IMR-90 (cell line): Measurements from ENCODE around the gene TIAM1. TPM values are rescaled to one million over a fixed set of nuclear protein-coding genes. Genes with fewer than 3 reads are reported as not detected.

Experiments used
- ATAC-seq: fragments of 200-7000 bp; cut with Tn5 transposase; 2 replicates; pipeline ENCODE4 v1.9.1; 2020; ENCODE audit warnings: low read depth, mild to moderate bottlenecking, moderate library complexity
- BruUV-seq: library from RNA; stranded (reverse); fragments of 400-500 nt; replicated peaks from 2 replicates; lab custom pipeline; 2021; lab: Mats Ljungman, UMichigan
- CTCF ChIA-PET: fragments of 300-600 bp; formaldehyde crosslinking; extraction: SDS; loops from one replicate; lab custom pipeline; 2021; ENCODE audit warnings: antibody characterized with exemption; lab: Yijun Ruan, JAX
- POLR2A ChIA-PET: fragments of 300-600 bp; sonication (Branson Sonifier 250); formaldehyde crosslinking; loops from one replicate; lab custom pipeline; 2022; ENCODE audit warnings: antibody characterized with exemption; ENCODE audit not compliant: unreplicated experiment; lab: Charles Lee
- DNase-seq: peaks from one replicate; pipeline ENCODE4 v3.0.0; 2013
- H2AFZ ChIP-seq: replicated peaks from 2 replicates; pipeline ENCODE3; 2013; ENCODE audit warnings: low read length, mild to moderate bottlenecking; ENCODE audit not compliant: poor library complexity
- H2AK5ac ChIP-seq: 2 replicates; pipeline ENCODE4 v1.6.1; 2013; ENCODE audit warnings: low read depth, low read length, inconsistent platforms
- H2AK9ac ChIP-seq: replicated peaks from 2 replicates; pipeline ENCODE3; 2013; ENCODE audit warnings: mild to moderate bottlenecking, low read depth, low read length, moderate library complexity; ENCODE audit not compliant: poor library complexity
- H2BK120ac ChIP-seq: 2 replicates; pipeline ENCODE4 v1.6.1; 2013; ENCODE audit warnings: low read depth, low read length, inconsistent platforms
- H2BK15ac ChIP-seq: 3 replicates; pipeline ENCODE4 v1.6.1; 2013; ENCODE audit warnings: low read depth, low read length, inconsistent platforms
- H2BK20ac ChIP-seq: 2 replicates; pipeline ENCODE4 v1.6.1; 2013; ENCODE audit warnings: low read depth, mild to moderate bottlenecking, inconsistent platforms, low read length, moderate library complexity
- H2BK5ac ChIP-seq: 2 replicates; pipeline ENCODE4 v1.6.1; 2013; ENCODE audit warnings: mild to moderate bottlenecking, low read depth, low read length, inconsistent platforms; ENCODE audit not compliant: poor library complexity, severe bottlenecking
- H3K14ac ChIP-seq: replicated peaks from 2 replicates; pipeline ENCODE4 v1.6.1; 2013; ENCODE audit warnings: low read depth, low read length, inconsistent platforms
- H3K18ac ChIP-seq: 2 replicates; pipeline ENCODE4 v1.6.1; 2013; ENCODE audit warnings: low read depth, low read length, control low read depth
- H3K23ac ChIP-seq: 2 replicates; pipeline ENCODE4 v1.6.1; 2013; ENCODE audit warnings: low read depth, low read length, inconsistent platforms
- H3K27ac ChIP-seq: 2 replicates; pipeline ENCODE4 v1.5.1; 2013; ENCODE audit warnings: mild to moderate bottlenecking, control low read depth, low read length; ENCODE audit not compliant: insufficient read depth
- H3K27me3 ChIP-seq: 2 replicates; pipeline ENCODE4 v1.6.1; 2013; ENCODE audit warnings: low read length; ENCODE audit not compliant: control insufficient read depth, insufficient read depth
- H3K36me3 ChIP-seq: 2 replicates; pipeline ENCODE4 v1.6.1; 2013; ENCODE audit warnings: low read length, mixed read lengths; ENCODE audit not compliant: control insufficient read depth, insufficient read depth
- H3K4ac ChIP-seq: 2 replicates; pipeline ENCODE4 v1.6.1; 2013; ENCODE audit warnings: low read depth, low read length, inconsistent platforms
- H3K4me1 ChIP-seq: 2 replicates; pipeline ENCODE4 v1.6.1; 2013; ENCODE audit warnings: low read length, mixed read lengths; ENCODE audit not compliant: control insufficient read depth, insufficient read depth
- H3K4me2 ChIP-seq: 2 replicates; pipeline ENCODE4 v1.6.1; 2013; ENCODE audit warnings: low read depth, mild to moderate bottlenecking, control low read depth, low read length, moderate library complexity
- H3K4me3 ChIP-seq: 2 replicates; pipeline ENCODE4 v1.5.1; 2013; ENCODE audit warnings: low read depth, mild to moderate bottlenecking, control low read depth, low read length, moderate library complexity; ENCODE audit not compliant: insufficient read depth
- H3K56ac ChIP-seq: 2 replicates; pipeline ENCODE4 v1.6.1; 2013; ENCODE audit warnings: low read length, inconsistent platforms; ENCODE audit not compliant: insufficient read depth; ENCODE audit errors: extremely low read depth
- H3K79me1 ChIP-seq, 2 experiments: 2 replicates each; pipeline ENCODE4 v1.6.1; 2013; ENCODE audit warnings: low read length in 2 of 2, inconsistent platforms in 1 of 2, low read depth in 1 of 2
- H3K9ac ChIP-seq: 2 replicates; pipeline ENCODE4 v1.6.1; 2013; ENCODE audit warnings: low read depth, low read length, control low read depth
- H3K9me1 ChIP-seq: 2 replicates; pipeline ENCODE4 v1.6.1; 2013; ENCODE audit warnings: low read length, inconsistent platforms; ENCODE audit not compliant: insufficient read depth
- H3K9me3 ChIP-seq: 2 replicates; pipeline ENCODE4 v1.6.1; 2013; ENCODE audit warnings: low read length; ENCODE audit not compliant: control insufficient read depth, insufficient read depth
- H4K20me1 ChIP-seq: 2 replicates; pipeline ENCODE4 v1.6.1; 2013; ENCODE audit warnings: low read length, inconsistent platforms; ENCODE audit not compliant: insufficient read depth
- H4K5ac ChIP-seq: 2 replicates; pipeline ENCODE4 v1.6.1; 2013; ENCODE audit warnings: mild to moderate bottlenecking, low read depth, low read length, control low read depth
- H4K8ac ChIP-seq, 2 experiments: 2 replicates each; pipeline ENCODE4 v1.6.1; 2013; ENCODE audit warnings: low read depth in 2 of 2, low read length in 2 of 2, control low read depth in 1 of 2, inconsistent platforms in 1 of 2
- H4K91ac ChIP-seq: 2 replicates; pipeline ENCODE4 v1.6.1; 2013; ENCODE audit warnings: low read depth, low read length, inconsistent platforms; ENCODE audit not compliant: insufficient read depth
- BHLHE40 ChIP-seq: fragments of 150-350 bp; IDR thresholded peaks from 2 replicates; pipeline ENCODE4 v1.6.1; 2016; ENCODE audit warnings: mild to moderate bottlenecking, low read depth, low read length
- CTCF ChIP-seq: conservative IDR thresholded peaks from 2 replicates; pipeline ENCODE4 v1.5.1; 2012; ENCODE audit warnings: mild to moderate bottlenecking, low read depth, low read length, improper control_type of control experiment
- MAZ ChIP-seq: IDR thresholded peaks from 2 replicates; pipeline ENCODE4 v1.6.1; 2012; ENCODE audit warnings: low read depth, mild to moderate bottlenecking, low read length, improper control_type of control experiment, moderate library complexity, borderline replicate concordance
- MXI1 ChIP-seq: IDR thresholded peaks from 2 replicates; pipeline ENCODE4 v1.6.1; 2012; ENCODE audit warnings: low read depth, mild to moderate bottlenecking, low read length, moderate library complexity, borderline replicate concordance
- POLR2A ChIP-seq: IDR thresholded peaks from 2 replicates; pipeline ENCODE4 v1.6.1; 2012; ENCODE audit warnings: mild to moderate bottlenecking, low read depth, low read length
- RAD21 ChIP-seq: IDR thresholded peaks from 2 replicates; pipeline ENCODE4 v1.6.1; 2012; ENCODE audit warnings: low read length, improper control_type of control experiment
- RCOR1 ChIP-seq: IDR thresholded peaks from 2 replicates; pipeline ENCODE4 v1.6.1; 2012; ENCODE audit warnings: mild to moderate bottlenecking, low read length, improper control_type of control experiment; ENCODE audit not compliant: insufficient replicate concordance
- SMC3 ChIP-seq: fragments of 150-350 bp; IDR thresholded peaks from 2 replicates; pipeline ENCODE4 v1.6.1; 2016; ENCODE audit warnings: low read depth, mild to moderate bottlenecking, antibody characterized with exemption, low read length, moderate library complexity
- WGBS, 2 experiments: methylation state at CpG; one replicate each; pipeline versions ENCODE4 v1.1.5 to v1.1.7; 2013; ENCODE audit warnings: missing lambda C conversion rate in 2 of 2; ENCODE audit not compliant: insufficient read length in 1 of 2; ENCODE audit errors: extremely low coverage in 2 of 2; 5-methylcytosine and 5-hydroxymethylcytosine counted together
- dilution Hi-C: fragments of 300-500 bp; cut with HindIII; formaldehyde crosslinking; loops from one replicate; pipeline ENCODE4 v1.14.3; 2018; ENCODE audit warnings: low sequenced_read_pairs; ENCODE audit not compliant: unreplicated experiment
- in situ Hi-C: fragments of 300-500 bp; cut with MboI; formaldehyde crosslinking; loops from 3 replicates; pipeline ENCODE4 v1.14.3; 2019; ENCODE audit warnings: low sequenced_read_pairs, inconsistent platforms, mixed read lengths
- intact Hi-C: fragments of 100-400 bp; cut with micrococcal nuclease; formaldehyde crosslinking; loops from 2 replicates; pipeline ENCODE4 v1.10.0; 2022
- polyA plus RNA-seq, 3 experiments: library from polyadenylated mRNA; depleted of rRNA; stranded (reverse); fragments of >200 nt; gene quantifications; 2 replicates each; pipeline ENCODE4 v1.2.3, GENCODE V29; 2012; ENCODE audit warnings: low replicate concordance in 1 of 3
- total RNA-seq: library from RNA; depleted of rRNA; stranded (reverse); fragments of >200 nt; gene quantifications from 2 replicates; pipeline ENCODE4 v1.2.3, GENCODE V29; 2012

Gene TIAM1
- total and polyA plus RNA-seq, 2 of the 4 experiments (the other 2 are of a cell fraction), result 2.9 to 9.3 TPM

GRCh38 chr21:31338908-31339368 is 5.1 kb downstream of the TIAM1 start:
- no peak overlapping the region for H4K8ac ChIP-seq
- H4K5ac ChIP-seq, result no peak overlapping the region
- no peak overlapping the region for H3K9ac ChIP-seq
- no peak overlapping the region for H3K4me2 ChIP-seq
- peaks cover 7% of the 10 kb centered on the region for H3K4me1 ChIP-seq
- H4K20me1 ChIP-seq, result no peaks in the 10 kb centered on the region; the same call in 1 of the 2 replicates
- no peak overlapping the region for H3K56ac ChIP-seq
- no peak overlapping the region for H3K14ac ChIP-seq
- no CpG with 5 or more reads among the region's 3 CpGs for WGBS, 2 experiments
- dilution Hi-C loops (no loop called here), in situ Hi-C loops (no loop called here), intact Hi-C loops (no loop called here)
- CTCF ChIA-PET, result no interaction called here
- peaks cover 24% of the 10 kb centered on the region for H3K27me3 ChIP-seq
- no peak overlapping the region for H3K4ac ChIP-seq
- H3K27ac ChIP-seq, result no peak overlapping the region
- no peak for ATAC-seq
- no TSS peak for BruUV-seq
- TF ChIP-seq RAD21, result no peak
- TF ChIP-seq RCOR1, result no peak
- no peak for TF ChIP-seq BHLHE40
- TF ChIP-seq CTCF, result no peak
- no peak for TF ChIP-seq MXI1
- no peak for TF ChIP-seq MAZ
- TF ChIP-seq POLR2A, result no peak
- no peak for TF ChIP-seq SMC3
- H2BK15ac ChIP-seq, result no peak overlapping the region
- no peak for DNase-seq
- H3K36me3 ChIP-seq, result no peaks in the 10 kb centered on the region
- no peak overlapping the region for H2AK5ac ChIP-seq
- POLR2A ChIA-PET, result no interaction called here
- H3K9me1 ChIP-seq, result peaks cover 10% of the 10 kb centered on the region
- H2BK120ac ChIP-seq, result no peak overlapping the region
- H3K18ac ChIP-seq, result no peak overlapping the region
- H4K91ac ChIP-seq, result no peak overlapping the region
- H3K79me1 ChIP-seq, result no peaks in the 10 kb centered on the region
- H3K4me3 ChIP-seq, result no peak overlapping the region
- no peak overlapping the region for H2AK9ac ChIP-seq
- no peak overlapping the region for H2BK5ac ChIP-seq
- no peak overlapping the region for H3K23ac ChIP-seq
- no peaks in the 10 kb centered on the region for H3K9me3 ChIP-seq
- no peak overlapping the region for H2AFZ ChIP-seq
- H2BK20ac ChIP-seq, result no peak overlapping the region
